Astrocyte (in vitro differentiated cells and primary cell): ENCODE measurements around the gene SLC25A40.
"Not testable (repeated sequence)": the region's sequence is repeated elsewhere in the genome, so short reads cannot be mapped to it uniquely, and the experiment has no call there.

Source experiments
- CTCF ChIP-seq: IDR thresholded peaks from 2 replicates; pipeline ENCODE4 v1.5.1; 2011; ENCODE audit warnings: low read depth, mild to moderate bottlenecking, inconsistent platforms, low read length, moderate library complexity; ENCODE audit not compliant: insufficient read depth
- EZH2 ChIP-seq: IDR thresholded peaks from 2 replicates; pipeline ENCODE4 v1.6.1; 2012; ENCODE audit warnings: mild to moderate bottlenecking, low read length, inconsistent platforms; ENCODE audit not compliant: insufficient read depth

- not testable (repeated sequence) for TF ChIP-seq CTCF, EZH2
Observed at GRCh38 chr7:87922759-87923395, 46.7 kb upstream of the SLC25A40 start.
